Osteoblast (primary cell): ENCODE measurements around the gene RGS21. TPM values are rescaled to one million over a fixed set of nuclear protein-coding genes. Genes with fewer than 3 reads are reported as not detected.

Source experiments
- DNase-seq: peaks from one replicate; pipeline ENCODE4 v3.0.0; 2011; ENCODE audit warnings: low spot score, mixed read lengths; ENCODE audit not compliant: insufficient read length; ENCODE audit errors: missing footprints
- H2AFZ ChIP-seq: 2 replicates; pipeline ENCODE4 v1.6.0; 2011; ENCODE audit warnings: mild to moderate bottlenecking, low read length
- H3K27ac ChIP-seq: 2 replicates; pipeline ENCODE4 v1.5.1; 2011; ENCODE audit warnings: mild to moderate bottlenecking, low read depth, low read length, moderate library complexity
- H3K27me3 ChIP-seq: 2 replicates; pipeline ENCODE4 v1.6.0; 2012; ENCODE audit warnings: mild to moderate bottlenecking, control low read depth, inconsistent platforms, low read length, moderate library complexity; ENCODE audit not compliant: insufficient read depth
- H3K36me3 ChIP-seq: 2 replicates; pipeline ENCODE4 v1.5.1; 2011; ENCODE audit warnings: mild to moderate bottlenecking, low read length, control low read depth, moderate library complexity; ENCODE audit not compliant: insufficient read depth
- H3K4me1 ChIP-seq: 2 replicates; pipeline ENCODE4 v1.5.1; 2011; ENCODE audit warnings: mild to moderate bottlenecking, low read length, control low read depth, moderate library complexity; ENCODE audit not compliant: insufficient read depth
- H3K4me2 ChIP-seq: 2 replicates; pipeline ENCODE4 v1.6.0; 2011; ENCODE audit warnings: mild to moderate bottlenecking, low read length; ENCODE audit not compliant: insufficient read depth
- H3K4me3 ChIP-seq: fragments of 200-600 bp; sonication (generic); 3 replicates; pipeline ENCODE4 v1.5.1; 2012; ENCODE audit warnings: mild to moderate bottlenecking, low read length, inconsistent platforms; ENCODE audit not compliant: insufficient read depth
- H3K79me2 ChIP-seq: 2 replicates; pipeline ENCODE4 v1.6.0; 2012; ENCODE audit warnings: mild to moderate bottlenecking, low read length, control low read depth, inconsistent platforms; ENCODE audit not compliant: insufficient read depth
- H3K9me3 ChIP-seq: 2 replicates; pipeline ENCODE4 v1.5.1; 2011; ENCODE audit warnings: low read depth, low read length, control low read depth
- H4K20me1 ChIP-seq: 2 replicates; pipeline ENCODE4 v1.6.0; 2012; ENCODE audit warnings: mild to moderate bottlenecking, low read length, control low read depth; ENCODE audit not compliant: insufficient read depth
- total RNA-seq: library from RNA; depleted of rRNA; stranded (reverse); fragments of >200 nt; gene quantifications from 2 replicates; pipeline ENCODE4 v1.2.3, GENCODE V29; 2012
- TF ChIP-seq, protein P1 (sequence below): IDR thresholded peaks from 2 replicates; pipeline ENCODE4 v1.5.1; 2011; ENCODE audit warnings: mild to moderate bottlenecking, low read depth, low read length, moderate library complexity; ENCODE audit errors: extremely low read depth

RGS21 gene
- total RNA-seq, 1 donor: not detected

DNA sequence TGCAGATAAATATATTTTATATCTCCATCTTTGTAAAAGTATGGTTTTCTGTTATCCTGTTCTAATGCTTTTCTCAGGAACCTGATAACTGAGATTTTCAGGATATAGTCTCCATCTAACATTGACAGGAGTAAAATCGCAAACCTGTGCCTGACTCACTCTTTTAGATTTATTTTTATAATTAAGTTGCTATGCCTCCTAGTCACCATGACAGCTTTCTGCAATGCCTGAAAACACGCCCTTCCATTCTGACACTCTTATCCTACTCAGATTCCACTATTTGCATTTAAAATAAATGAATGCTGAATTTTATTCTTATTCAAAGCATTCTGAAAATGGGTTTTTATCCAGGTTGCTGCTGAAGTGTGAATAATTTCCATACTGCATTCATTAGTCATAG, 62.8 kb downstream of the RGS21 start:
- Histone ChIP-seq H3K4me1 (no peaks in the 10 kb centered on the region), H2AFZ (no peak overlapping the region), H3K4me3 (no peak overlapping the region), H3K27me3 (no peaks in the 10 kb centered on the region), H3K79me2 (no peaks in the 10 kb centered on the region), H3K36me3 (no peaks in the 10 kb centered on the region), H3K27ac (no peak overlapping the region), H3K9me3 (no peaks in the 10 kb centered on the region), H3K4me2 (no peak overlapping the region), H4K20me1 (no peaks in the 10 kb centered on the region)
- no peak for DNase-seq
- TF ChIP-seq, protein P1, sequence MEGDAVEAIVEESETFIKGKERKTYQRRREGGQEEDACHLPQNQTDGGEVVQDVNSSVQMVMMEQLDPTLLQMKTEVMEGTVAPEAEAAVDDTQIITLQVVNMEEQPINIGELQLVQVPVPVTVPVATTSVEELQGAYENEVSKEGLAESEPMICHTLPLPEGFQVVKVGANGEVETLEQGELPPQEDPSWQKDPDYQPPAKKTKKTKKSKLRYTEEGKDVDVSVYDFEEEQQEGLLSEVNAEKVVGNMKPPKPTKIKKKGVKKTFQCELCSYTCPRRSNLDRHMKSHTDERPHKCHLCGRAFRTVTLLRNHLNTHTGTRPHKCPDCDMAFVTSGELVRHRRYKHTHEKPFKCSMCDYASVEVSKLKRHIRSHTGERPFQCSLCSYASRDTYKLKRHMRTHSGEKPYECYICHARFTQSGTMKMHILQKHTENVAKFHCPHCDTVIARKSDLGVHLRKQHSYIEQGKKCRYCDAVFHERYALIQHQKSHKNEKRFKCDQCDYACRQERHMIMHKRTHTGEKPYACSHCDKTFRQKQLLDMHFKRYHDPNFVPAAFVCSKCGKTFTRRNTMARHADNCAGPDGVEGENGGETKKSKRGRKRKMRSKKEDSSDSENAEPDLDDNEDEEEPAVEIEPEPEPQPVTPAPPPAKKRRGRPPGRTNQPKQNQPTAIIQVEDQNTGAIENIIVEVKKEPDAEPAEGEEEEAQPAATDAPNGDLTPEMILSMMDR: no peak

DNA sequence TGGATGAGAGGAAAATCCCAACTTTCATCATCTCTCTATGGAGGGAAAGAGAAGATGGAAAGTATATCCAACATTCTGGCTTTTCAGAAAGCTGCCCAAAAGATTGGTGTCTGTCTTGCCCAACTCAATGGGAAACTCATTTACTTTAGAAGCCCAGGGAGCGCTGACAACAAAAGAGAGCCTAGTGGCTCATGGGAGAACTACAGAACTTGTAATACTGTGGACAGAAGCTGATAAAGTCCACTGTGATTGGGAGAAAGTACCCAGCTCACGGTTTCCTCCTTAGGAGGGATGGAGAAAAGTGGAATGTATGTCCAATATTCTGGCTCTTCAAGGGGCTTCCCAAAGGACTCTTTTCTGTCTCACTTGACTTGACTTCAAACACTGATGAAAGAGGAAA, 66.0 kb downstream of the RGS21 start:
- H3K4me1 ChIP-seq: no peaks in the 10 kb centered on the region
- no peak overlapping the region for H2AFZ ChIP-seq
- H3K27me3 ChIP-seq: no peaks in the 10 kb centered on the region
- H4K20me1 ChIP-seq: no peaks in the 10 kb centered on the region
- no peak for DNase-seq
- TF ChIP-seq, protein P1: no peak
- no peak overlapping the region for H3K27ac ChIP-seq
- no peak overlapping the region for H3K4me3 ChIP-seq
- no peak overlapping the region for H3K4me2 ChIP-seq
- no peaks in the 10 kb centered on the region for H3K9me3 ChIP-seq
- H3K79me2 ChIP-seq: no peaks in the 10 kb centered on the region
- H3K36me3 ChIP-seq: no peaks in the 10 kb centered on the region

DNA sequence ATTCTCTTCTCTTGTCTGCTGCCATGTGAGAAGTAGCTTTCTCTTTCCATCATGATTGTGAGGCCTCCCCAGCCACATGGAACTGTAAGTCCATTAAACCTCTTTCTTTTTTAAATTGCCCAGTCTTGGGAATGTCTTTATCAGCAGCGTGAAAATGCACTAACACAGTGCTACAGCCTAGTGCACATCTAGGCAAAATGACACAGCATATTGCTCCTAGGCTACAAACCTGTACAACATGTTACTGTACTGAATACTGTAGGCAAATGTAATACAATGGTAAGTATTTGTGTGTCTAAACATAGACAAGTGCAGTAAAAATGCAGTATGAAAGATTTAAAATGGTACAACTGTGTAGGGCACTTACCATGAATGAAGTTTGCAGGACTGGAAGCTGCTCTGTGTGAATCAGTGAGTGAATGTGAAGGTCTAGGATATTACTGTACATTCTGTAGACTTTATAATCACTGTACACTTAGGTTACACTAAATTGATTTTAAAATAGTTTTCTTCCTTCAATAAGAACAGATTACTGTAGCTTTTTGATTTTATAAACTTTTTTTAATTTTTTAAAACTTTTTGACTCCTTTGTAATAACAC, 69.4 kb downstream of the RGS21 start:
- Histone ChIP-seq H4K20me1 (no peaks in the 10 kb centered on the region), H3K27ac (no peak overlapping the region), H3K9me3 (no peaks in the 10 kb centered on the region), H3K36me3 (no peaks in the 10 kb centered on the region), H3K4me1 (no peaks in the 10 kb centered on the region), H3K79me2 (no peaks in the 10 kb centered on the region), H3K27me3 (no peaks in the 10 kb centered on the region), H2AFZ (no peak overlapping the region), H3K4me2 (no peak overlapping the region), H3K4me3 (no peak overlapping the region)
- TF ChIP-seq, protein P1: no peak
- no peak for DNase-seq

DNA sequence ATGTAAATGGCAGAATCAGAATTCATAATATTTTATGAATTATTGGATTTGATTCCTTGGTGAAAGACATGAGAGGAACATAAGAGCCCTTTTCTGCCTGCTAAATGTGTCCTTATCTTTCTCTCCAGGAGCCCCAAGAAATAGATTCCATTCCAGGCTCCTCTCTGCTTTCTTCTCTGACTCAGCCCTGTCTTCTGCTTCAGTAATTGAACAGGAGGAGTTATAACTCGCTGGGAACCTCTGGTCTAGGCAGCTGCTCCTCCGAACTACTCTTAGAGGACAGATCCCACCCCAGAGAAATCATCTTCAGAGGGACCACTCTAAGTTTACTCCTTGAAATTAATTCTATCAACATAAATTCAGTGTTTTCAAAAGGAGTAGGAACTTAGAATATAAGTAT, 78.4 kb downstream of the RGS21 start:
- Histone ChIP-seq H3K27me3 (no peaks in the 10 kb centered on the region), H3K36me3 (no peaks in the 10 kb centered on the region), H3K9me3 (no peaks in the 10 kb centered on the region), H4K20me1 (no peaks in the 10 kb centered on the region), H3K27ac (no peak overlapping the region), H2AFZ (no peak overlapping the region), H3K4me3 (no peak overlapping the region), H3K79me2 (no peaks in the 10 kb centered on the region), H3K4me2 (no peak overlapping the region), H3K4me1 (no peaks in the 10 kb centered on the region)
- TF ChIP-seq, protein P1: no peak
- DNase-seq: no peak
